Activated T-cell treated with anti-CD3 and anti-CD28 coated beads for 24 hours (primary cell): ENCODE results near the gene OR2B2.

Experiments used
- DNase-seq: peaks from one replicate; pipeline ENCODE4 v3.0.0-alpha.2; 2020; ENCODE audit warnings: low read depth

The OR2B2 gene

GRCh38 chr6:27867051-27867944 lies 44.9 kb downstream of the OR2B2 start:
- DNase-seq: peak; percentile 66

DNA sequence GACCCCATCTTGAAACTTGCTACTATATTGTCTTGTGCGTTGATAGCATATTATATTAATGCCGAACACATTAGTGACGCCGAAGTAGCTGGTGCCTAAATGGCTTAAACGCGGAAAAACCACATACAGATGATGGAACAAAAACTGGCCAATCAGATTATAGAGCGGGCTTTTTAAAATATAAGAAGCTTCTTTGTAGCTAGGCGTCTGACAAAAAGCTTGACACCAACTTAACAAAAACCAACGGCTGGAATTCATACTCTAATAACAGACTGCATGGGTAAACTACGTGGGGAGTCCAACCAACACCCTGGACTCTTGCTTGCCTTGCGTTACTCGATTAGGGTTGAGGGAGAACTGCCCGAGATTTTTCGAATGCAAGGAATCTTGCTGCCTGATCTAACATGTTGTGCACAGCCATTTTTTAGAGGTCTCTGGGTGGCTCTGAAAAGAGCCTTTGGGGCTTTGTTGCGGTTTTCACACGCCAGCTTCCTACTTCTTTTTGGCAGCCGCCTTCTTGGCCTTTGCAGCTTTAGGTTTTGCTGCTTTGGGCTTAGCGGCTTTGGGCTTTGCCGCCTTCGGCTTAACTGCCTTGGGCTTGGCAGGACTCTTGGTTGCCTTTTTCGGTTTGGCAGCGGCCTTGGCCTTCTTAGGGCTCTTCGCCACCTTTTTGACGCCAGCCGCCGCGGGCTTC lies 45.7 kb downstream of the OR2B2 start:
- DNase-seq: no peak

DNA sequence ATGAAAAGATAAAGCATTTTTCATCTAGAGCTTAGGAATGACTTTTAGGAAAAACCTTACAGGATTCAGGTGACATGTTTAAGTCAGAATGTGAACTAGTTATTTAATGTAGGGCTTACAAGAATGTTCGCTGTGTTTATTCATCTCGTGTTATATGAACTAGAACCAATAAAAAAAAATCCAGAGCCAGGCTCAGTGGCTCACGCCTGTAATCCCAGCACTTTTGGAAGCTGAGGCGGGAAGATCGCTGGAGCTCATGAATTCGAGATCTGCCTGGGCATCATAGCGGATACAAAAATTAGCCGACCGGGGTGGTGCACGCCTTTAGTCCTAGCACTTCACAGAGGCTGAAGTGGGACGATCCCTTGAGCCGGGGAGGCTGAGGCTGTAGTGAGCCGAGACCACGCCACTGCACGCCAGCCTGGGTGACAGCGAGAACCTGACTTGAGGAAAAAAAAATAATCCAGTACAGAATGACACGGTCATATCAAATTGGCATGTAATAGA lies 46.3 kb downstream of the OR2B2 start:
- no peak for DNase-seq

GRCh38 chr6:27864906-27865849 lies 47.0 kb downstream of the OR2B2 start:
- peak; percentile 66 for DNase-seq

DNA sequence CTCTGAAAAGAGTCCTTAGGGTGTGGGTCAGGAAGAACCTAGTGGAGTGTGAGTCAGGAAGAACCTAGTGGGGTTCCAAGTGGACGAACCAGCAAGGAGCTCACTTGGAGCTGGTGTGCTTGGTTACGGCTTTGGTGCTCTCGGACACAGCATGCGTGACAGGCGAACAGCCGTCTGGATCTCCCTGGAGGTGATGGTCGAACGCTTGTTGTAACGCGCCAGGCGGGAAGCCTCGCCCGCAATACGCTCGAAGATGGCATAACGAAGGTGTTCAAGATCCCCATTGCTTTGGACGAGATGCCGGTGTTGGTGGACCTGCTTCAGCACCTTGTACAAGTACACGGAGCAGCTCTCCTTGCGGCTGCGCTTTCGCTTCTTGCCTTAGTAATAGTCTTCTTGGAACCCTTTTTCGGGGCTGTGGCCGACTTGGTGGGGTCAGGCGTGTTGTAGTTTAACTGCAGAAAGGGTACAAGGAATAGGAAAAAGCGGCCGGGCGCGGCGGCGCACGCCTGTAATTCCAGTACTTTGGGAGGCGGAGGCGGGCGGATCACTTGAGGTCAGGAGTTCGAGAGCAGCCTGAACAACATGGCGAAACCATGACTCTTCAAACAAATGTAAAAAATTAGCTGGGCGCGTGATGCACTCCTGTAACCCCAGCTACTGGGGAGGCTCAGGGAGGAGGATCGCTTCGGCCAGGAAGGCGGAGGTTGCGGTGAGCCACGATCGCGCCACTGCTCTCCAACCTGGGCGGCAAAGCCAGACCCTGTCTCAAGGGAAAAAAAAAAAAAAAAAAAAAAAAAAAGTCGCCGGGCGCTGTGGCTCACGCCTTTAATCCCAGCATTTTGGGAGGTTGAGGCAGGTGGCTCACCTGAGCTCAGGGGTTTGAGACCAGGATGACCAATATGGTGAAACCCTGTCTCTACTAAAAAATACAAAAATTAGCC lies 48.0 kb downstream of the OR2B2 start:
- DNase-seq: no peak

DNA sequence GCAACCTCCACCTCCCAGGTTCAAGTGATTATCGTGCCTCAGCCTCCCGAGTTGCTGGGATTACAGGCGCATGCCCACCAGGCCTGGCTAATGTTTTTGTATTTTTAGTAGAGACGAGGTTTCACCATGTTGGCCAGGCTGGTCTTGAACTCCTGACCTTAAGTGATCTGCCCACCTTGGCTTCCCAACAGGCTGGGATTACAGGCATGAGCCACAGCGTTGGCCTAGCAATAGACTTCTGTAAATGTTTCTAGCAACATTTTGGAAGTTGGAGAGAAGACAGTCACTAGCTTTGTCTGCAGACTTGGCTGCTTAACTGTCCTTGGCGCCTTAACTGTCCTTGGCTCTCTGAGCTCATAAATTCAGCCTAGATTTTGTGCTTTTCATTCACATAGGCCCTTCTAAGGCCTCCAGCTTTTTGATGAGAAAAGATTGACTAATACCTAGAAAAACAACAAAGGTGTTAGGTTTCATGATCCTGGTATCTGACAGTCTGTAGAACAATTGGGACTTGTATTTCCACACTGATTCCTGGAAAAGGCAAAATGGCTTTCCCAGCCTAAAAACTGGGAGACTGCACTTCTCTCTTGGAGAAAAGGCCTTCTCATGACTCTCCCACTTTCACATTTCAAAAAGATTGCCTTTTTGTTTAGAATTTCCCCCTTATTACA lies 49.7 kb downstream of the OR2B2 start:
- no peak for DNase-seq

DNA sequence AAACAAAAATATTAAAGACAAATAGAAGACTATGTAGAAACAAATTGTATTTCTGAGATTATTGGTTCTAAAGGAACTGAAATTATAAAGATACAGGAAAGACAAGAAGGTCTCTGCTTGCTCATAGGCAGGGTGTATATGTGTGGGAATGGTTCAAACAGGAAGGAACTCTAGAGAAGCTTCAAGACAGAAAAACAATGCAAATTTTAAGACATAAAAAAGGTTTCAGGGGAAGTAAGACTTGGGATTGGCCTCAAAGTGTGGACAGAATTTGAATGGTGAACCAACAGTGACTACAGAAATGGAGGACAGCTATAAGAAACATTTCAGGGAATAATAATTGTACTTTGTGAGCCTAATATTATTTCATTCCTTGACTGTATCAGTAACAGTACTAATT lies 50.3 kb downstream of the OR2B2 start:
- DNase-seq: no peak

GRCh38 chr6:27861276-27861840 lies 50.8 kb downstream of the OR2B2 start:
- no peak for DNase-seq
